Neural cell (in vitro differentiated cells): ENCODE data around the gene TMEM79. TPM values are rescaled to one million over a fixed set of nuclear protein-coding genes. Genes with fewer than 3 reads are reported as not detected.

Source experiments
- H2AFZ ChIP-seq: fragments of 200-600, 300-800 bp; sonication (generic), shearing (Covaris generic); 2 replicates; pipeline ENCODE4 v1.6.0; 2014; ENCODE audit warnings: low read depth, mild to moderate bottlenecking, antibody characterized with exemption, low read length, moderate library complexity
- H3F3A ChIP-seq: fragments of 200-600 bp; shearing (Covaris generic); 2 replicates; pipeline ENCODE4 v1.6.1; 2016; ENCODE audit warnings: mild to moderate bottlenecking, moderate library complexity, mixed read lengths, antibody characterized with exemption, low read length; ENCODE audit not compliant: insufficient read depth, poor library complexity, severe bottlenecking
- H3K27ac ChIP-seq: fragments of 200-600, 300-800 bp; sonication (generic), shearing (Covaris generic); 2 replicates; pipeline ENCODE4 v1.5.1; 2014; ENCODE audit warnings: mild to moderate bottlenecking, low read length, moderate library complexity
- H3K27me3 ChIP-seq: fragments of 300-800, 200-600 bp; sonication (generic), shearing (Covaris generic); 2 replicates; pipeline ENCODE4 v1.6.0; 2014; ENCODE audit warnings: mild to moderate bottlenecking, low read depth, low read length, moderate library complexity; ENCODE audit not compliant: insufficient read depth
- H3K36me3 ChIP-seq: fragments of 300-800, 200-600 bp; sonication (generic), shearing (Covaris generic); 2 replicates; pipeline ENCODE4 v1.5.1; 2014; ENCODE audit warnings: mild to moderate bottlenecking, antibody characterized with exemption, low read length, moderate library complexity; ENCODE audit not compliant: insufficient read depth
- H3K4me2 ChIP-seq: fragments of 300-800, 200-600 bp; sonication (generic), shearing (Covaris generic); 2 replicates; pipeline ENCODE4 v1.6.0; 2014; ENCODE audit warnings: mild to moderate bottlenecking, low read length
- H3K4me3 ChIP-seq: fragments of 300-800, 200-600 bp; sonication (generic), shearing (Covaris generic); 2 replicates; pipeline ENCODE4 v1.5.1; 2014; ENCODE audit warnings: mild to moderate bottlenecking, low read length, moderate library complexity
- H3K79me2 ChIP-seq: fragments of 200-600 bp; shearing (Covaris generic); replicated peaks from 2 replicates; pipeline ENCODE4 v1.6.0; 2014; ENCODE audit warnings: mild to moderate bottlenecking, low read length, moderate library complexity; ENCODE audit not compliant: insufficient read depth
- H3K9ac ChIP-seq: fragments of 300-800, 200-600 bp; sonication (generic), shearing (Covaris generic); 2 replicates; pipeline ENCODE4 v1.6.1; 2016; ENCODE audit warnings: mild to moderate bottlenecking, low read length, mixed read lengths
- H3K9me2 ChIP-seq: fragments of 200-600 bp; shearing (Covaris generic); 2 replicates; pipeline ENCODE4 v1.6.1; 2016; ENCODE audit warnings: mild to moderate bottlenecking, low read length, mixed read lengths; ENCODE audit not compliant: insufficient read depth
- H3K9me3 ChIP-seq: fragments of 200-600, 300-800 bp; sonication (generic), shearing (Covaris generic); 2 replicates; pipeline ENCODE4 v1.6.1; 2016; ENCODE audit warnings: mild to moderate bottlenecking, mixed run types, low read length, moderate library complexity, mixed read lengths
- H4K20me1 ChIP-seq: fragments of 200-600 bp; shearing (Covaris generic); 2 replicates; pipeline ENCODE4 v1.6.1; 2016; ENCODE audit warnings: mild to moderate bottlenecking, mixed run types; ENCODE audit not compliant: insufficient read depth
- MXI1 ChIP-seq: fragments of 450-650 bp; conservative IDR thresholded peaks from 2 replicates; pipeline ENCODE4 v1.6.1; 2014; ENCODE audit warnings: antibody characterized with exemption, mild to moderate bottlenecking; ENCODE audit not compliant: poor library complexity, severe bottlenecking
- POLR2AphosphoS5 ChIP-seq: IDR thresholded peaks from 2 replicates; pipeline ENCODE4 v1.6.1; 2012
- RAD21 ChIP-seq: fragments of 450-650 bp; conservative IDR thresholded peaks from 2 replicates; pipeline ENCODE4 v1.6.1; 2014; ENCODE audit warnings: antibody characterized with exemption, mild to moderate bottlenecking, moderate library complexity
- SMC3 ChIP-seq: fragments of 450-650 bp; conservative IDR thresholded peaks from 2 replicates; pipeline ENCODE4 v1.6.1; 2014; ENCODE audit warnings: antibody characterized with exemption, mild to moderate bottlenecking, moderate library complexity; ENCODE audit not compliant: poor library complexity
- TAF1 ChIP-seq: IDR thresholded peaks from 2 replicates; pipeline ENCODE4 v1.6.1; 2012; ENCODE audit warnings: low read depth
- polyA plus RNA-seq: library from polyadenylated mRNA; depleted of rRNA; stranded (reverse); fragments of >200 nt; gene quantifications from 2 replicates; pipeline ENCODE4 v1.2.3, GENCODE V29; 2014
- TF ChIP-seq, protein P1 (sequence below): IDR thresholded peaks from 2 replicates; pipeline ENCODE4 v1.6.1; 2012; ENCODE audit warnings: borderline replicate concordance
- TF ChIP-seq, protein P2 (sequence below): fragments of 450-650 bp; IDR thresholded peaks from 2 replicates; pipeline ENCODE4 v1.5.1; 2014; ENCODE audit warnings: antibody characterized with exemption, mild to moderate bottlenecking, moderate library complexity; ENCODE audit not compliant: poor library complexity, severe bottlenecking

TMEM79 gene
- polyA plus RNA-seq, 1 donor from 2014 or later: 6.8 TPM

DNA sequence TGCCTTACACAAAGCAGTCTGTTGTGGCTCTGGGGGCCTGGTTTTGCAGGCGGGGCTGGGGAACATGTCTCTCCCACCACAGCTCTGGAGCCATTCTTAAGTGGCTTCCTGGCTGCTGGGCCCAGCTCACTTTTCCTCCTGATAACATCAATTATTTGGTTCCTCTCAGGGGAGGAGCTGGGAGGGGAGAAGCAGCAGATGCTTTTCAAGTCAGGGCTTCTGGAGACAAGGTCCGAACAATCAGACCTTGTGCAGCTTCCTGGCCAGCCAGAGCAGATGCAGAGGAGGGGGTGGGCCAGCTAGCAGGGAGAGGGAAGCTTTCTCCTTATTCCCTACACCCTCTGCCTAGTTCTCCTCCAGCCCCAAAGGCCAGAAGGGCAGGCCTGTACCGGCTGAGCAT is 32.6 kb upstream of the TMEM79 start:
- H3K9me3 ChIP-seq: no peaks in the 10 kb centered on the region
- H3K4me3 ChIP-seq: no peak overlapping the region

DNA sequence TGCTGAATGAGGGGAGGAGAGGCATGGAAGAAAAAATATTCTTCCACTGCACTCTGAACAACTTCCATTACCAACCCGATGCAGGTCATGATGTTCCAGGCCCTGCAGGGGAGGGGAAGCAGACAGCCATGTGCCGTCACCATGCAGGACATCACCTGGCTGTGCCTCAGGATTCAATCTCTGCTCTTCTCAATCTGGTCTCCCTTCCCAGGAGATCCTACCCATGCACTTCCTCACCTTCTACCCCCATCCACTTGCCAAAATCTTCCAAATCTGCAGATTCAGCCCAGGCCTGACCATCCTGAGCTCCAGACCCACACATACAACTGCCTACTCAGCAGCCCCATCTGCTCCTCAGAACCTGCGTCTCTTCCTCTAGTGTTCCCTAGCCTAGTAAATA is 30.5 kb upstream of the TMEM79 start:
- no peak overlapping the region for H3K4me3 ChIP-seq
- no peaks in the 10 kb centered on the region for H3K36me3 ChIP-seq
- H3K4me2 ChIP-seq: no peak overlapping the region
- H2AFZ ChIP-seq: no peak overlapping the region
- no peaks in the 10 kb centered on the region for H3K27me3 ChIP-seq
- no peaks in the 10 kb centered on the region for H3K79me2 ChIP-seq
- no peaks in the 10 kb centered on the region for H4K20me1 ChIP-seq
- no peaks in the 10 kb centered on the region for H3K9me2 ChIP-seq
- H3F3A ChIP-seq: no peaks in the 10 kb centered on the region
- no peak overlapping the region for H3K9ac ChIP-seq
- no peak overlapping the region for H3K27ac ChIP-seq
- H3K9me3 ChIP-seq: no peaks in the 10 kb centered on the region
- TF ChIP-seq TAF1 (no peak), SMC3 (no peak), MXI1 (no peak)
- TF ChIP-seq, protein P1, sequence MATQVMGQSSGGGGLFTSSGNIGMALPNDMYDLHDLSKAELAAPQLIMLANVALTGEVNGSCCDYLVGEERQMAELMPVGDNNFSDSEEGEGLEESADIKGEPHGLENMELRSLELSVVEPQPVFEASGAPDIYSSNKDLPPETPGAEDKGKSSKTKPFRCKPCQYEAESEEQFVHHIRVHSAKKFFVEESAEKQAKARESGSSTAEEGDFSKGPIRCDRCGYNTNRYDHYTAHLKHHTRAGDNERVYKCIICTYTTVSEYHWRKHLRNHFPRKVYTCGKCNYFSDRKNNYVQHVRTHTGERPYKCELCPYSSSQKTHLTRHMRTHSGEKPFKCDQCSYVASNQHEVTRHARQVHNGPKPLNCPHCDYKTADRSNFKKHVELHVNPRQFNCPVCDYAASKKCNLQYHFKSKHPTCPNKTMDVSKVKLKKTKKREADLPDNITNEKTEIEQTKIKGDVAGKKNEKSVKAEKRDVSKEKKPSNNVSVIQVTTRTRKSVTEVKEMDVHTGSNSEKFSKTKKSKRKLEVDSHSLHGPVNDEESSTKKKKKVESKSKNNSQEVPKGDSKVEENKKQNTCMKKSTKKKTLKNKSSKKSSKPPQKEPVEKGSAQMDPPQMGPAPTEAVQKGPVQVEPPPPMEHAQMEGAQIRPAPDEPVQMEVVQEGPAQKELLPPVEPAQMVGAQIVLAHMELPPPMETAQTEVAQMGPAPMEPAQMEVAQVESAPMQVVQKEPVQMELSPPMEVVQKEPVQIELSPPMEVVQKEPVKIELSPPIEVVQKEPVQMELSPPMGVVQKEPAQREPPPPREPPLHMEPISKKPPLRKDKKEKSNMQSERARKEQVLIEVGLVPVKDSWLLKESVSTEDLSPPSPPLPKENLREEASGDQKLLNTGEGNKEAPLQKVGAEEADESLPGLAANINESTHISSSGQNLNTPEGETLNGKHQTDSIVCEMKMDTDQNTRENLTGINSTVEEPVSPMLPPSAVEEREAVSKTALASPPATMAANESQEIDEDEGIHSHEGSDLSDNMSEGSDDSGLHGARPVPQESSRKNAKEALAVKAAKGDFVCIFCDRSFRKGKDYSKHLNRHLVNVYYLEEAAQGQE: no peak

More for the DNA sequence above, 32.6 kb upstream of the TMEM79 start:
- H3K36me3 ChIP-seq: no peaks in the 10 kb centered on the region
- H3K9ac ChIP-seq: no peak overlapping the region
- H3F3A ChIP-seq: no peaks in the 10 kb centered on the region
- no peak overlapping the region for H3K27ac ChIP-seq
- H4K20me1 ChIP-seq: no peaks in the 10 kb centered on the region
- TF ChIP-seq, protein P2, sequence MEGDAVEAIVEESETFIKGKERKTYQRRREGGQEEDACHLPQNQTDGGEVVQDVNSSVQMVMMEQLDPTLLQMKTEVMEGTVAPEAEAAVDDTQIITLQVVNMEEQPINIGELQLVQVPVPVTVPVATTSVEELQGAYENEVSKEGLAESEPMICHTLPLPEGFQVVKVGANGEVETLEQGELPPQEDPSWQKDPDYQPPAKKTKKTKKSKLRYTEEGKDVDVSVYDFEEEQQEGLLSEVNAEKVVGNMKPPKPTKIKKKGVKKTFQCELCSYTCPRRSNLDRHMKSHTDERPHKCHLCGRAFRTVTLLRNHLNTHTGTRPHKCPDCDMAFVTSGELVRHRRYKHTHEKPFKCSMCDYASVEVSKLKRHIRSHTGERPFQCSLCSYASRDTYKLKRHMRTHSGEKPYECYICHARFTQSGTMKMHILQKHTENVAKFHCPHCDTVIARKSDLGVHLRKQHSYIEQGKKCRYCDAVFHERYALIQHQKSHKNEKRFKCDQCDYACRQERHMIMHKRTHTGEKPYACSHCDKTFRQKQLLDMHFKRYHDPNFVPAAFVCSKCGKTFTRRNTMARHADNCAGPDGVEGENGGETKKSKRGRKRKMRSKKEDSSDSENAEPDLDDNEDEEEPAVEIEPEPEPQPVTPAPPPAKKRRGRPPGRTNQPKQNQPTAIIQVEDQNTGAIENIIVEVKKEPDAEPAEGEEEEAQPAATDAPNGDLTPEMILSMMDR: no peak
- TF ChIP-seq POLR2AphosphoS5: no peak
- no peak for TF ChIP-seq SMC3
- no peaks in the 10 kb centered on the region for H3K27me3 ChIP-seq
- H3K9me2 ChIP-seq: no peaks in the 10 kb centered on the region
- H3K79me2 ChIP-seq: no peaks in the 10 kb centered on the region
- no peak overlapping the region for H2AFZ ChIP-seq
- no peak overlapping the region for H3K4me2 ChIP-seq

DNA sequence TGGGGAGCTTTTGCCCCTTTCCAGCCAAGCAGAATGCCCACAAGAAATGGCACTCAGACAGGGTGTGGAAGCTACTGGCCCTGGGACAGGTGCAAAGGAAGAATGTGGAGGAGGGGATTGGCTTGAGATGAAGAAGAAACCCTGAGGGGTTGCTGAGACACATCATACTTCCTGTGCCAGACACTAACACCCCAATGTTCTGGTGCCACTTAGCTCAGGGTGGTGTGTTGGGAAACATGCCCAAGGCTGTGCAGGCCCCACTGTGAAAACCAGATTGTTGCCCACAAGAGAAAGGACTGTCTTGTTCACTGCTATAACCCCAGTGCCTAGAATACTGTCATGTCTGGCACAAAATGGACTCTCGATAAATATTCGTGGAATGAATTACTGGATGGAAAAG is 26.4 kb upstream of the TMEM79 start:
- no peaks in the 10 kb centered on the region for H3K79me2 ChIP-seq
- no peak overlapping the region for H2AFZ ChIP-seq
- H4K20me1 ChIP-seq: no peaks in the 10 kb centered on the region
- no peaks in the 10 kb centered on the region for H3K36me3 ChIP-seq
- no peak overlapping the region for H3K4me2 ChIP-seq
- H3F3A ChIP-seq: no peaks in the 10 kb centered on the region
- H3K9me3 ChIP-seq: no peaks in the 10 kb centered on the region
- H3K9ac ChIP-seq: no peak overlapping the region
- H3K9me2 ChIP-seq: no peaks in the 10 kb centered on the region
- TF ChIP-seq TAF1: no peak
- no peak for TF ChIP-seq SMC3
- no peak for TF ChIP-seq RAD21
- no peak for TF ChIP-seq MXI1
- no peak overlapping the region for H3K27ac ChIP-seq
- H3K4me3 ChIP-seq: no peak overlapping the region
- no peaks in the 10 kb centered on the region for H3K27me3 ChIP-seq
